Activated CD8-positive, alpha-beta memory T cell treated with anti-CD3 and anti-CD28 coated beads, Interleukin-2, amount 50 U/mL, for 1 hour (primary cell): ENCODE measurements around the gene NIM1K.
"Not testable (repeated sequence)": the region's sequence is repeated elsewhere in the genome, so short reads cannot be mapped to it uniquely, and the experiment has no call there.

ENCODE experiments used
- DNase-seq: peaks from one replicate; pipeline ENCODE4 v3.0.0-alpha.2; 2020; ENCODE audit errors: extremely low read depth

Gene NIM1K

DNA sequence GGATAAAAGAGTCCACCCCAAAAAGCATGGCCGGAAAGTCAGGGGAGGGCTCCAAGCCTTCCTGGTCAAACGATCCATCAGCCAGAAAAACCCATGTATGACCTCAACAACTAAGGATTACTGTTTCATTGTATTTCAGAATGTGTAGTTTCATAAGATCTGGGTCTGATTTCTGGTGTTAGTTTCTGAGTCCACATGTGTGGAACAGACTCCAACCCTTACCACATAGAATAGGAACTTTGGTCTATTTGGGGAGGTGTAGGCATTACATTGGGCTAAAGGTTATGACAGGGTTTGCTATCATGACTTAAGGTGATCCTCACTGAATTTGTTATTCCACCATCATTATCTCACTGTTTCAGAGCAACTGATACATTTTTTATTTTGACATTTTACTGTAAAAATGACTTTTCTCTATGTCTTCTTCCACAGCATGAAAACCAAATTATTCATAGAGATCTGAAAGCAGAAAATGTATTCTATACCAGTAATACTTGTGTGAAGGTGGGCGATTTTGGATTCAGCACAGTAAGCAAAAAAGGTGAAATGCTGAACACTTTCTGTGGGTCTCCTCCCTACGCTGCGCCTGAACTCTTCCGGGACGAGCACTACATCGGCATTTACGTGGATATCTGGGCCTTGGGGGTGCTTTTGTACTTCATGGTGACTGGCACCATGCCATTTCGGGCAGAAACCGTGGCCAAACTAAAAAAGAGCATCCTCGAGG, 87.7 kb downstream of the NIM1K start:
- DNase-seq, result no peak

DNA sequence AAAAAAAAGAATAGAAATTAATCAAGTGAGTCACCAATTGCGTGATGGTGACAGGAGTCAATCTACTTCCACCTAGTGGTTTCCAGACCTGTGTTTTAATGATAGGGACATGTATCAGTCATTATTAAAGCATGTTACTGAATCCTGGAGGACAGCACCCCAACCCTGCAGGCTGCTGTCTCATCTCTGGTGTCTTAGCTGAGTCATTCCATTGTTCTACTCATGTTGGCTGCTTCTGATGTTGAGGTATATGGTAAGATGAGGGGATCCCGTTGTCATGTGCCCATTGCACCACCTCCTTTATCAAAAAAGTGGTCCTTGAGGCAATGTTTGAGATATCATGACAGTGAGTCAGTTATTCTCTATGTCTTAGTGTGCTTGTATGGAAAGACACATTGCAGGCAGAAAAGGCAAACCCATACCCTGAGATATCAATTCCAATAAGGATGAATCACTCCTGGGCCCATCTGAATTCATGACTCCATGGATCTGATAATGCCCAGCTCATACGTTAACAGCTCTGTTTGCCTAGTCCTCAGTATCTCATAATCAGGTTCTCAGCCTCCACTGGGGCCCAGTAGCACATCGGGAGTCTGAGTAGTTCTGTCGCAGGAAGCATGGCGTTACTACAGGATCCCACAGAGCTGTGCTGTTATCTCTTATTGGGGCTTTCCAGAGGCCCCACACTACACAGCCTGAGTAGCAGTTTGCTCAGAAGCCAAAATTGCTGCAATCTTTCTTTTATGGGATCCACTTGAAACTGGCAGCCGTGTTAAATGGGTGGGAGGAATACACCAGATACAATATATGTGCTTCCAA, 90.0 kb downstream of the NIM1K start:
- DNase-seq, result no peak

DNA sequence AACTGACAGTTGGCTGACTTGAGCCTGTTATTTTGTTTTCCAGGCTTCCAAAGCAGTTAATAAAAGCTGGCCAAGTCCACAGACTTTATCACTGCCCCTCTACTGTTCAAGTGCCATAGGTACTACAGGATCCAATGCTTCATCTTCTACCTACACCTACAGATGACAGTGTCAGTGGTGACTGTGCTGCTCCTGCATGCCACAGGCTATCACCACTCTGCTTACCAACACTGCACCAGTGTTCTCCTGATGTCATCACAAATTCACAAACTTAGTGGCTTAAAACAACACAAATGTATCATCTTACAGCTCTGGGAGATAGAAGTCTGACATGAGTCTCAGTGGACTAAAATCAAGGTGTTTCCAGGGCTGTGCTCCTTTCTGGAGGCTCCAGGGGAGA, 94.6 kb downstream of the NIM1K start:
- no peak for DNase-seq

DNA sequence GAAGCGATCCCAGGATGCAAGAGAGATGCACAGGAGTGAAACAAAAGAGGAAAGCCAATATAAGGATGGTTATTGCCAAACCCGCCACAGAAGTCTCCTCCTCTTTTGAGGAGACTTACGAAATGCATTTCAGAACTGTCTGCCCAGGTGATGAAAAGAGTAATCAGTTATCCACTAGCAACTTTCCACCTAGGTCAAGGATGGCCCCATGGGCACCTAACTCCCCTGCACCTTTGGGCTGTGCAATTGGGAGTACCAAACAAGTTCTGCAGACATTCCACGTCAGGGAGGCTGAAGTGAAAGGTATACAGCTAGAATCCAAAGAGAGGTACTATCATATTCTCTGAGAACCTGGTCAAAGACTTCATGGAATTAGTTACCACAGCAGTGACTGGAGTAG, 95.5 kb downstream of the NIM1K start:
- DNase-seq, result no peak

DNA sequence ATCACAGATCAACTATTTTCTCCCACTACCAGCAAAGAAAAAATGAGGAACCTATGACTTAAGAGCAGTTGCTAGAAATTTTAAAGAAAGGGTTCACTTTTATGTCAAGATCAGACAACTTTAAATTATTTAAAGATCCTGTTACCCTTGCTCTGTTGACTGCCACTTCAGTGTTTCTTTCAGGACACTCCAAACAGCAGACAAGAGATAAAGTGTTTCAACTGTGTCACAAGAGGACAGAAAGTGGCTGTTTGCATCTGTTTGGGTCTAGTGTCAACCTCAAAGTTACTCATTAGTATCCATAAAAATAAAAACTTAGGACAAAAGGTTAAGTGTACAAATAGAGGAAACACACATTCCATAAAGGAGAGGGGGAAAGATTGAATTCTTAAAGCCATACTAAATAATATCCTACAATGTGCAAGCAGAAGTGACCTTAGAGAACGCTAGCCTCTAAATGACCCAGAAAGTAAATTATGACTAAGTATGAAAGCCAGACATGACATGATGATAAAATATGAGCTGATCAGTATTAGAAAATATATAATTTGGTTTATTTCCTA, 96.3 kb downstream of the NIM1K start:
- no peak for DNase-seq

DNA sequence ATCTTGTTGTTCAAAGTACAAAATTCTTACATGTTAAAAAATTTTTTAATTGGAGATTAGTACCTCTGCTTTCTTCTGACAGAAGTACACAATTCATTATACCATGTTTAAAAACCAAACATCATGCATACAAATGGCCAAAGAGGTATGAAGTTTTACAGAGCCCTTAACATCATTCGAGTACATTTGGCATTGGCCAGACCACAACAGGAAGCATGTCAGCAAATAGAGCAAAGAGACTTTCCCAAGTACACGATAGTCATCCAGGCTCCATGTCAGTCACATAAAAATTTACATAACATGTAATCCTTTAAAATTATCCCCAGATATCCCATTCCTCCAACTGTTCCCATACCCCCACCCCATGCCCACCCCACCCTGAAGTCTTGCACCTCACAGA, 98.7 kb downstream of the NIM1K start:
- DNase-seq, result no peak

DNA sequence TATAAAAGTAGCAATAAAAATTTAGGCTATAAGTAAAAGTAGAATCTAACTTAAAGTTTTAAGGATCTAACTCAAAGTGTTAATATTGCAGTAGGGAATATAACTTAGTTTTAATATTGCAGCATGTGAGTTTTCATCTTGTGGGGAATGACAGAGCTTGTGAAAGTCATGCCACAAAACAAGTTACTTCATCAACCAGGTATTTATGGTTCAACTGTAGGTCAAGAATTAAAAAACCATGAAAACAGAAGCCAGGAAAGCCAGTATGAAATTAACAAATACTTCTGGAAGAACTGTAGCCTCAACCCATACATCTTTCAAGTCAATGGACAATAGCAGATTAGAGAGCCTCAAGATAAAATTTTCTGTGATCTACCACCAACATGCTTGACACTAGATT, 102.2 kb downstream of the NIM1K start:
- DNase-seq, result no peak

DNA sequence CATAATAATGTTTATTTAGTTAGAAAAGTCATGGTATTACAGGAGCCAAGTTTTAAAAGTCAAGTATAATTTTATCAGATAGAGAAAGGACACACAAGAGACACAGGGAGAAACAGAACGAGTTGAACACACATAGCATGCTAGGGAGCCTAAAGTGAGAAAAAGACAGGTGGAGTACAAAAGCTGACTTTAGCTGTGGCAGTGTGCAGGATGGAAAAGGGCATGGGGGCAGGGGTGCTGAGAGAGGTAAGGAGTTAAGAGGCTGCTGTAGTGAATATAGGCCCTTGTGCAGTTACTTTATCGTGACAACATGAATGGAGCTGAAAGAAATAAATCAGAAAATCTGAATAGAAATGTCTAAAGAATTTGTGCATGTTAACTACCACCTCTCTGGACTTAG, 103.2 kb downstream of the NIM1K start:
- no peak for DNase-seq

DNA sequence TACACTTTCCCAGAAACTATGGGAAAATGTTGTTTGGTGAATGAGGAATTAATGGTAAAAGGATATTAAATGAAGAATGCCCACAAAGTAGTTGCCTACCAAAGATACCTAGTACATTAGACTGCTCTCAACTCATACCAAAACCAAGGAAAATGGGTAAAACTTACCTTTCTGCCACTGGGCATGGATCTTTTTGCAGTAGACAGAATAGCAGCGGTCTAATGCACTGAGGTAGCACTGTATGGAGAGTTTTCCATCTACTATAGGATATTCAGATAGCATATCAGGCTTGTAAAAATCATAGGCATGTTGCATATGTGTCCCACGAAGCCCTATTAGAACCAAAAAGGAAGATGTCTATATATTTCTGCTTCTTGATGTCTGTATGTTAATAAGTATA, 104.8 kb downstream of the NIM1K start:
- DNase-seq, result no peak

DNA sequence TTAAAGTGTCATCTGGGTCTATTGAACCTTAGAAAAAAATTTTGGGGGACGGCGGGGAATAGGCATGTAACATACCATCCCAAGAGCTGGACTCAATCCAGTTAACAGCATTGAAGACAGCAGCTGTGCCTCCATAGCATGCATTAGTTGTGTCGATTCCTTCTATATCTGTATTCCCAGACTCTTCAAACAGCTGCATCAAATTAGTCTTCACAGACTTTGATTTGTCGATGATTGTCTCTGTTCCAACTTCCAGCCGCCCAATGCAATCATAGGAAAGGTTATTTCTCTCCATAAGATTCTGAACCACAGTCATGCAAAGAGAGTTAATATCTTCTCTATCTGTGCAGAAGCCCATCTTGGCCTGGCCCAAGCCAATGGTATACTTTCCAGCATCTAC, 106.4 kb downstream of the NIM1K start:
- DNase-seq, result no peak

DNA sequence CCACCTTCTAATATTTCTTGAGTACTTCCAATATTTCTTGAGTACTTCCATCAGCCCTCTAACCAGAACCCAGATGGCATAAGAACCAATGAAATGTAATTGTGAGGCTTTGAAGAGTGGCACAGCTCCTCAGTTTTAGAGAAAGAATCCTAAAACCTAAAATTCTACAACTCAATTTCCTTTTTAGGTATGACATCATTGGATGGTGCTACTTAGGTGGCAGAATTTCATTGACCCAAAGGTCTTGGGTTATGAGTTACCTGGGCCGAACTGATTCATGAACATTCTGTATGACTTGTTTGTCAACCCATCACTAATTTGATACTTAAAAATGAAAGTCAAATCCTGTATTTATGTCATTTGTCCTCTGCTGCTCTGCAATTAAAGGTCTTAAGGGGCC, 108.1 kb downstream of the NIM1K start:
- DNase-seq, result no peak

DNA sequence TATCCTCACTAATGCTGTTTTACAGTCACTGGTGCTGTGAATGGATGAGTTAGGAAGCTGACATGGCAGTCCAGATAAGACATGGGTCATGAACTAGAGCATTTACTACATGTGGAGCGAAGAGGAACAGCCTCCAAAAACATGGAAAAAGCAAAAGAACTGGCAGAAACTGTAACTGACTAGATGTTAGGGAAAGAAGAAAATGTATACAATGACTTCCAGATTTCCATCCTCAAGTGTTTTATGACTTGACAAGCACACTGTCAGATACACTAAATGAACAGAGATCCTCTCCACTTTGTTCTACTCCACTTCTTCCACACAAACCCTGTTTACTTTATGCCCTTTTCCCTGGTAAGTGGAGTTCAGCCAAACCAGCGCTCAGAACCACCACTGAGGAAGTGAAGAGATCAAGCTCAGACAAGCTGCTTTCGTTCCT, 109.6 kb downstream of the NIM1K start:
- no peak for DNase-seq

DNA sequence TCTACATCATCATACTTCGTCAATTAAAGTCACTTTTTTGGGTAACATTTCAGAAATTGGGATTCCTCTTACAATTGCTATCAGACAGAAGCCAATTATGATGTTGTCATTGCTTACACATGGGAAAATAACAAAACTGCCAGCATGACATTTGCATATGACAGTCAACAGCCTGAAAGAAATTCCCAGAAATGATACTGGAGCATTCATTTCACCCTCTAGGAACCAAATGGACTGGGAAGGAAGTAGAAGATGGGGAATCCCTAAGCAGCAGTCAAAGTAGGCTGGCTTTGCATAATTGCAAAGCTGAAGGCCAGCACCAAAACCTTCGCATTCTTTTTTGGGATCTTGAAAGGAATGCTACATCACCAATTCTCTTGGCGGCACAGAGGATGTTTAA, 110.5 kb downstream of the NIM1K start:
- DNase-seq, result no peak

DNA sequence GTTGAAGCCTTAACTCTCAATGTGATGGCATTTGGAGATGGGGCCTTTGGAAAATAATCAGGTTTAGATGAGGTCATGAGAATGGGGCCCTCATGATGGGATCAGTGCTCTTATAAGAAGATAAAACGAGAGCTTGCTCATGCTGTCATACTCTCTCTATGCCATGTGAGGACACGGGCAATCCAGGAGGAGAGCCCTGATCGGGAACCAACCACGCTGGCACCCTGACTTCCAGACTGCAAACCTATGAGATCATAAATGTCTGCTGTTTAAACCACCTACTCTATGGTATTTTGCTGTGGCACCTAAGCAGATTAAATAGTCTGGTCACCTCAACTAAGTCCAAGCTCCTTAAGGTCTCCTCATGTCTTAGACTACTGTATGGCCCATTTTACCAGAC, 111.2 kb downstream of the NIM1K start:
- DNase-seq, result no peak

DNA sequence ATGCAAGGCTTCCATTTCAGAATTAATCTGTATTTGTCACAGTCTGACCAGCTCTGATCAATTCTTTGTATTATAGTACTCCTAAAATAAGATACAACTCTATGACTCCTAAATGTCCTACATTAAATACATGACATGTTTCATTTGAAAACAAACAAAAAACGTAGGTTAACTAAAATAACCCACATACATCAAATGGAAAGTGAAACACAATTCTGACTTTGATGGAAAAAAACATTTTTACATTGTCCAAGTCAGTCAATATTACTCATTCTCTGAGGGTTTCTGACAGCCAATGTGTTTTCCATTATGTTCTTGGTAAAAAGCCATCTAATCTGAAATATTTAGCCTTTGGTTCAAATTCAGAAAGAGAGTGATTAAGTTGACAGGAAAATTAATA, 112.5 kb downstream of the NIM1K start:
- no peak for DNase-seq

DNA sequence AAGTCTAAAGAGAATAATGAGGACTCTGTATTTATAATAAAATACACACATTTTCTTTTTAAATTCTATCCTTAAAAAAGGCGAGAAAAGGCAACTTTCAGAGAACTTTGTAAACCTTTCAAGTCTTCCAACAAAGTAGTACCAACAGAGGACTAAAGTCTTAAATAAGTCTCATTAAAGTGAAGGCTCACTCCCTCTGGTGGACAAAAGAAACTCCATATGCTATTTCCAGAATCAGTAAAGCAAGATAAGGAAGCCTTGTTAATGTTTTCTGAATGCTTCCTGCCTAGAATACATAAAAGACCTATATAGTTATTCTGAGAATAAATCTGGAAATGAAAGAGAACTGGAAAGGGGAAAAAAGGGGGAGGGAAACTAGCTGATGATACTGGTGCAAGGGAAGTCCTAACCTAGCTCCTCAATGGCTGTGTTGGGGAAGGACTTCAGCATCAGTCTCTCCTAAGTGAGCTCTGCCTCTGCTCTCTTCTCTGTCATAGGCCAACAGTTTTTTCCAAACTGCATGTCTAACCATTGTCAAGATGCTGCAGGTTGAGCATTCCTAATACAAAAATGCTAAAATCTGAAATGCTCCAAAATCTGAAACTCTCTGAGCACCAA, 114.0 kb downstream of the NIM1K start:
- DNase-seq, result no peak

DNA sequence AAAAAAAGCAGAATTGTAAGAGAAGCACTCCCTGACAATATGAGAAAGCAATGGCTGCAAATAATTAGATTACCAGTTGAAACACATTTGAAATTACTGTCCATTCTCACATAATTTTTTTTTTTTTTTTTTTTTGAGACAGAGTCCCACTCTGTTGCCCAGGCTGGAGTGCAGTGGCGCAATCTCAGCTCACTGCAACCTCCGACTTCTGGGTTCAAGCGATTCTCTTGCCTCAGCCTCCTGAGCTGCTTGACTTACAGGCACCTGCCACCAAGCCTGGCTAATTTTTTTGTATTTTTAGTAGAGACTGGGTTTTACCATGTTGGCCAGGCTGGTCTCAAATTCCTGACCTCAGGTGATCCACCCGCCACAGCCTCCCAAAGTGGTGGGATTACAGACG, 114.9 kb downstream of the NIM1K start:
- not testable (repeated sequence) for DNase-seq

DNA sequence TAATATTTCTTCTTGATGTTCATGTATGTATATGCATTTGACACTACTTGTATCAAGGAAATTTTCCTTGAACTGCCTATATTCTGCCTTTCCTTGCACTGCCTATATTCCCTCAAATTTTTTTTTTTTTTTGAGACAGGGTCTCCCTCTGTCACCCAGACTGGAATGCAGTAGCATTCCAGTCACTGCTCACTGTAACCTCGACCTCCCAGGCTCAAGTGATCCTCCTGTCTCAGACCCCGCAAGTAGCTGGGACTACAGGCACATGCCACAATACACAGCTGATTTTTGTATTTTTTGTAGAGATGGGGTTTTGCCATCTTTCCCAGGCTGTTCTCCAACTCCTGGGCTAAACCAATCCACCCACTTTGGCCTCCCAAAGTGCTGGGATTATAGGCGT, 117.1 kb downstream of the NIM1K start:
- DNase-seq, result no peak

DNA sequence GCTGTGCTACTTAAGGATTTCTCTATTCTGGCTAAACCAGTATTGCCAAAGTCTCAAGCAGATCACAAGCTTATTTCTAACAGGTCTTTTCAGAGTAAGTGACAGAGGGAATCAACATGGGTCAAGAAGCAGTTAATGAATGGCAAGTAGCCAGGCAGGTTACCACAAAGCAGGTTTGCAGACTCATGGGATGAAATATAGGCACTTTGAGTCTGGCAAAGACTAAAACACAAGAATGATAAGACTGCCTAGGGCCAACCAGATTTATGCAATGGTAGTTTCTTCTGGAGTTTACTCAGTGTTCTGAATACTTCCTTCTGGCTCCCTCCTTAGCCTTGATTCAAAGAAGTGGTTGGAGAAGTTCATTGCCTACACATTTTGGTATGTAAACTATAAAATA, 117.6 kb downstream of the NIM1K start:
- no peak for DNase-seq

DNA sequence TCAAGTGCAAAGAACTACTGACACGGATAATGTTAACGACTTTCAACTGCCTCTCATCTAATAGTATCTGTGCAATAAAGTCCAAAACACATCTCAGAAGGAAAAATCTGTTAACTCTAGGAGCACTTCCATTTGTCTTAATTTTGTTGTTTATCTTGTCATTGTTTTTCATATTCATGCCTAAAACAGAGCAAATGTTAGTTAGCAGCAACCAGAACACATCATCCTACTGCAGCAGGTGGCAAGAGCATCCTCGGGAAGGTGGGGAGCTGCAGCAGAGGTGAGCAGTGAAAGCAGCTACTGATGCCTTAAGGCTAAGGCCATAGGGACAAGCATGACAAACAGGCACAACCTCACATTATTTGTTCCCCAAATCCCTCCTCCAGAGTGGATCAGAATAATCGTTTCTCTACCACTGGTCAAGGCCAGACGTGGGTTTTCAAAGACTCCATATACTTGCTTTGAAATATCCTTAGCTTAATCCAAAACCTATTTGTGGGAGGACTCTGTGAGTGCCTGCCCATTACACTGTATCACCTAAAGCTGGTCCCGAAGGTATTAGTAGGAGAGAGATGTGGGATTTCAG, 120.1 kb downstream of the NIM1K start:
- no peak for DNase-seq

DNA sequence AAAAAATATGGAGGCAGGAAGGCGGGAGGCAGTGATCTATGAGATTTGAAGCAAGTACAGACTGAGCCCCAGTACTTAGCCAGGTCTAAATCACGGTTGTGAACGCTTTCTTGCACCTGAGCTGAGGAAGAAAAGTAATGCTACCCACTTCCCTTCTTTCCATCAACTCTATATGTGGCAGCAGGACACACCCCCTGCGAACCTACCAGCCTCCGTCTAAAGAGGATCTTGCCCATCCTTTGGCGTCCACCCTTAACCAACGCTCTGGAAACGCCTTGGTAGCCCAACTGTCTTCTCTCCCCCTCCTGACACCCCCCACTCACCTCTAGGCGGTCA, 120.6 kb downstream of the NIM1K start:
- DNase-seq, result no peak
